H1 (cell line): ENCODE data around the gene CIZ1. TPM values are rescaled to one million over a fixed set of nuclear protein-coding genes. Genes with fewer than 3 reads are reported as not detected.

ENCODE experiments used
- EGR1 ChIP-seq: IDR thresholded peaks from 2 replicates; pipeline ENCODE4 v1.6.1; 2011; ENCODE audit warnings: low read depth, low read length, borderline replicate concordance
- KDM4A ChIP-seq: IDR thresholded peaks from one replicate; pipeline ENCODE4 v1.7.1; 2012; ENCODE audit warnings: low read depth, mild to moderate bottlenecking, moderate library complexity, low read length, inconsistent platforms; ENCODE audit not compliant: severe bottlenecking
- PHF8 ChIP-seq: fragments of 200-600 bp; sonication (generic); conservative IDR thresholded peaks from 2 replicates; pipeline ENCODE4 v1.7.1; 2012; ENCODE audit warnings: low read depth, mild to moderate bottlenecking, inconsistent platforms, low read length, moderate library complexity
- POLR2A ChIP-seq, 2 experiments: IDR thresholded peaks; 1 replicate in 1 of 2; 2 replicates in 1 of 2; pipeline ENCODE4 v1.6.1; 2011; ENCODE audit warnings: low read depth in 2 of 2, low read length in 2 of 2, mild to moderate bottlenecking in 2 of 2; ENCODE audit errors: control extremely low read depth in 1 of 2
- RBBP5 ChIP-seq: IDR thresholded peaks from 2 replicates; pipeline ENCODE4 v1.7.1; 2012; ENCODE audit warnings: low read depth, mild to moderate bottlenecking, inconsistent platforms, low read length, moderate library complexity, borderline replicate concordance
- SIN3A ChIP-seq, 2 experiments: IDR thresholded peaks in 1 of 2; conservative IDR thresholded peaks in 1 of 2; 2 replicates each; pipeline ENCODE4 v1.6.1; 2011 to 2012; ENCODE audit warnings: low read length in 2 of 2, improper control_type of control experiment in 1 of 2, low read depth in 1 of 2, mild to moderate bottlenecking in 1 of 2
- SIRT6 ChIP-seq: IDR thresholded peaks from one replicate; pipeline ENCODE4 v1.7.1; 2012; ENCODE audit warnings: low read length, inconsistent platforms
- SUZ12 ChIP-seq: fragments of 200-600 bp; sonication (generic); IDR thresholded peaks from 2 replicates; pipeline ENCODE4 v1.6.1; 2012; ENCODE audit warnings: mild to moderate bottlenecking, inconsistent platforms, low read length, moderate library complexity, mixed read lengths
- TAF1 ChIP-seq: IDR thresholded peaks from 2 replicates; pipeline ENCODE4 v1.6.1; 2011; ENCODE audit warnings: mild to moderate bottlenecking, low read depth, low read length
- polyA plus RNA-seq, 7 experiments: library from polyadenylated mRNA; depleted of rRNA in 3 of 7; stranded (reverse) in 5 of 7; unstranded in 2 of 7; fragments of >200 nt in 5 of 7; fragments of 200-250 nt in 2 of 7; gene quantifications; 1 replicate in 5 of 7; 2 replicates in 1 of 7; 4 replicates in 1 of 7; pipeline versions ENCODE4 v1.2.1 to v1.2.3, GENCODE V29; 2011 to 2013; ENCODE audit warnings: missing spikeins in 2 of 7, mixed read lengths in 2 of 7
- total RNA-seq: library from RNA; stranded (reverse); fragmentation: NEBNext Ultra II Directional; extraction: Animal tissue kit (Norgen Biotek cat#: 25700); gene quantifications from 2 replicates; pipeline ENCODE4 v1.2.1, GENCODE V29; 2021
- TF ChIP-seq, protein P1 (sequence below): fragments of 300-600 bp; sonication (generic); IDR thresholded peaks from 2 replicates; pipeline ENCODE4 v1.7.1; 2012; ENCODE audit warnings: low read length, moderate library complexity, mild to moderate bottlenecking, inconsistent platforms; ENCODE audit not compliant: insufficient replicate concordance
- TF ChIP-seq, protein P2 (sequence below): IDR thresholded peaks from 2 replicates; pipeline ENCODE4 v1.6.1; 2012; ENCODE audit warnings: inconsistent platforms

Gene CIZ1
- total and polyA plus RNA-seq, 2 of the 8 experiments (the other 6 are each of a cell fraction or from before 2014, with no cell fraction given) = 66.0 to 107 TPM

DNA sequence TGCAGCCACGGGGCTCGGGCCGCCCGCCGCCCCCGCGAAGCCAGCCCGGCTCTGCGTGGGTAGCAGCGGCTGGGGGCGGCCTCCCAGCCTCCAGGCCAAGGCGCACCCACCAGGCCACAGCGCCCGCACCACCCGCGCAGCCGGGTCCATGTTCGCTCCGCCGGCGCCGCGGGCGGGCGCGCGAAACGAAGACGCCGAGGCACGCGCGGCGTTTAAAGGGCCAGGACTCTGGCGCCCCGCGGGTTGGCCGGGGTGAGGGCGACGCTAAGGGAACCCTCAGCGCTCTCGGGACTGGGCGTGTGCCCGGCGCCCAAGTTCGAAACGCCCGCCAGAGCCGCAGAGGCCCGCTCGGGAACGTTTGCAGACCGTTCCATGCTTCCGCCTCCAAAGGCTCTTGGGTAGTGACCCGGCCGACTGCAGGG, 63.8 kb downstream of the CIZ1 start, which contains the start of gene PTGES2 (continued):
- TF ChIP-seq, protein P1, sequence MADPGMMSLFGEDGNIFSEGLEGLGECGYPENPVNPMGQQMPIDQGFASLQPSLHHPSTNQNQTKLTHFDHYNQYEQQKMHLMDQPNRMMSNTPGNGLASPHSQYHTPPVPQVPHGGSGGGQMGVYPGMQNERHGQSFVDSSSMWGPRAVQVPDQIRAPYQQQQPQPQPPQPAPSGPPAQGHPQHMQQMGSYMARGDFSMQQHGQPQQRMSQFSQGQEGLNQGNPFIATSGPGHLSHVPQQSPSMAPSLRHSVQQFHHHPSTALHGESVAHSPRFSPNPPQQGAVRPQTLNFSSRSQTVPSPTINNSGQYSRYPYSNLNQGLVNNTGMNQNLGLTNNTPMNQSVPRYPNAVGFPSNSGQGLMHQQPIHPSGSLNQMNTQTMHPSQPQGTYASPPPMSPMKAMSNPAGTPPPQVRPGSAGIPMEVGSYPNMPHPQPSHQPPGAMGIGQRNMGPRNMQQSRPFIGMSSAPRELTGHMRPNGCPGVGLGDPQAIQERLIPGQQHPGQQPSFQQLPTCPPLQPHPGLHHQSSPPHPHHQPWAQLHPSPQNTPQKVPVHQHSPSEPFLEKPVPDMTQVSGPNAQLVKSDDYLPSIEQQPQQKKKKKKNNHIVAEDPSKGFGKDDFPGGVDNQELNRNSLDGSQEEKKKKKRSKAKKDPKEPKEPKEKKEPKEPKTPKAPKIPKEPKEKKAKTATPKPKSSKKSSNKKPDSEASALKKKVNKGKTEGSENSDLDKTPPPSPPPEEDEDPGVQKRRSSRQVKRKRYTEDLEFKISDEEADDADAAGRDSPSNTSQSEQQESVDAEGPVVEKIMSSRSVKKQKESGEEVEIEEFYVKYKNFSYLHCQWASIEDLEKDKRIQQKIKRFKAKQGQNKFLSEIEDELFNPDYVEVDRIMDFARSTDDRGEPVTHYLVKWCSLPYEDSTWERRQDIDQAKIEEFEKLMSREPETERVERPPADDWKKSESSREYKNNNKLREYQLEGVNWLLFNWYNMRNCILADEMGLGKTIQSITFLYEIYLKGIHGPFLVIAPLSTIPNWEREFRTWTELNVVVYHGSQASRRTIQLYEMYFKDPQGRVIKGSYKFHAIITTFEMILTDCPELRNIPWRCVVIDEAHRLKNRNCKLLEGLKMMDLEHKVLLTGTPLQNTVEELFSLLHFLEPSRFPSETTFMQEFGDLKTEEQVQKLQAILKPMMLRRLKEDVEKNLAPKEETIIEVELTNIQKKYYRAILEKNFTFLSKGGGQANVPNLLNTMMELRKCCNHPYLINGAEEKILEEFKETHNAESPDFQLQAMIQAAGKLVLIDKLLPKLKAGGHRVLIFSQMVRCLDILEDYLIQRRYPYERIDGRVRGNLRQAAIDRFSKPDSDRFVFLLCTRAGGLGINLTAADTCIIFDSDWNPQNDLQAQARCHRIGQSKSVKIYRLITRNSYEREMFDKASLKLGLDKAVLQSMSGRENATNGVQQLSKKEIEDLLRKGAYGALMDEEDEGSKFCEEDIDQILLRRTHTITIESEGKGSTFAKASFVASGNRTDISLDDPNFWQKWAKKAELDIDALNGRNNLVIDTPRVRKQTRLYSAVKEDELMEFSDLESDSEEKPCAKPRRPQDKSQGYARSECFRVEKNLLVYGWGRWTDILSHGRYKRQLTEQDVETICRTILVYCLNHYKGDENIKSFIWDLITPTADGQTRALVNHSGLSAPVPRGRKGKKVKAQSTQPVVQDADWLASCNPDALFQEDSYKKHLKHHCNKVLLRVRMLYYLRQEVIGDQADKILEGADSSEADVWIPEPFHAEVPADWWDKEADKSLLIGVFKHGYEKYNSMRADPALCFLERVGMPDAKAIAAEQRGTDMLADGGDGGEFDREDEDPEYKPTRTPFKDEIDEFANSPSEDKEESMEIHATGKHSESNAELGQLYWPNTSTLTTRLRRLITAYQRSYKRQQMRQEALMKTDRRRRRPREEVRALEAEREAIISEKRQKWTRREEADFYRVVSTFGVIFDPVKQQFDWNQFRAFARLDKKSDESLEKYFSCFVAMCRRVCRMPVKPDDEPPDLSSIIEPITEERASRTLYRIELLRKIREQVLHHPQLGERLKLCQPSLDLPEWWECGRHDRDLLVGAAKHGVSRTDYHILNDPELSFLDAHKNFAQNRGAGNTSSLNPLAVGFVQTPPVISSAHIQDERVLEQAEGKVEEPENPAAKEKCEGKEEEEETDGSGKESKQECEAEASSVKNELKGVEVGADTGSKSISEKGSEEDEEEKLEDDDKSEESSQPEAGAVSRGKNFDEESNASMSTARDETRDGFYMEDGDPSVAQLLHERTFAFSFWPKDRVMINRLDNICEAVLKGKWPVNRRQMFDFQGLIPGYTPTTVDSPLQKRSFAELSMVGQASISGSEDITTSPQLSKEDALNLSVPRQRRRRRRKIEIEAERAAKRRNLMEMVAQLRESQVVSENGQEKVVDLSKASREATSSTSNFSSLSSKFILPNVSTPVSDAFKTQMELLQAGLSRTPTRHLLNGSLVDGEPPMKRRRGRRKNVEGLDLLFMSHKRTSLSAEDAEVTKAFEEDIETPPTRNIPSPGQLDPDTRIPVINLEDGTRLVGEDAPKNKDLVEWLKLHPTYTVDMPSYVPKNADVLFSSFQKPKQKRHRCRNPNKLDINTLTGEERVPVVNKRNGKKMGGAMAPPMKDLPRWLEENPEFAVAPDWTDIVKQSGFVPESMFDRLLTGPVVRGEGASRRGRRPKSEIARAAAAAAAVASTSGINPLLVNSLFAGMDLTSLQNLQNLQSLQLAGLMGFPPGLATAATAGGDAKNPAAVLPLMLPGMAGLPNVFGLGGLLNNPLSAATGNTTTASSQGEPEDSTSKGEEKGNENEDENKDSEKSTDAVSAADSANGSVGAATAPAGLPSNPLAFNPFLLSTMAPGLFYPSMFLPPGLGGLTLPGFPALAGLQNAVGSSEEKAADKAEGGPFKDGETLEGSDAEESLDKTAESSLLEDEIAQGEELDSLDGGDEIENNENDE = no peak
- TF ChIP-seq RBBP5 (peak; percentile 56; the same call in 1 of the 2 replicates), POLR2A (IDR thresholded peaks at IDR 0.05; ENCODE audit: control extremely low read depth in 1 of 2, low read depth in 2 of 2, low read length in 2 of 2) (0 out of 3 replicates have a peak, but pooled peaks of 1 of the 2 experiments have one; percentile 48), EGR1 (peak; percentile 5; the same call in 1 of the 2 replicates), SIRT6 (no peak), SUZ12 (no peak), KDM4A (peak; percentile 69), TAF1 (0 out of 2 replicates have a peak, but pooled peaks have one; percentile 28), PHF8 (peak; percentile 70; the same call in 1 of the 2 replicates), SIN3A (conservative IDR thresholded peaks at IDR 0.05 in 1 of 2, IDR thresholded peaks at IDR 0.05 in 1 of 2; ENCODE audit: low read depth in 1 of 2, low read length in 2 of 2) (0 out of 4 replicates have a peak, but pooled peaks of 1 of the 2 experiments have one; percentile 43)
- TF ChIP-seq, protein P2, sequence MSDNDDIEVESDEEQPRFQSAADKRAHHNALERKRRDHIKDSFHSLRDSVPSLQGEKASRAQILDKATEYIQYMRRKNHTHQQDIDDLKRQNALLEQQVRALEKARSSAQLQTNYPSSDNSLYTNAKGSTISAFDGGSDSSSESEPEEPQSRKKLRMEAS = peak; percentile 69
